GF-D8 (cell line): Measurements from ENCODE around the gene ZNF407.

Source experiments
- DNase-seq: peaks from one replicate; lab custom pipeline; 2025; lab: John Stamatoyannopoulos, UW

ZNF407 gene

GRCh38 chr18:75104483-75104882 is 506.8 kb downstream of the ZNF407 start:
- DNase-seq, result no peak

- no peak for DNase-seq
These were observed 508.0 kb downstream of the ZNF407 start for GRCh38 chr18:75105551-75106254.

GRCh38 chr18:75106746-75107145 is 509.1 kb downstream of the ZNF407 start:
- DNase-seq, result no peak

GRCh38 chr18:75107196-75107930 is 509.7 kb downstream of the ZNF407 start:
- DNase-seq, result no peak

GRCh38 chr18:75107931-75108276 is 510.2 kb downstream of the ZNF407 start:
- DNase-seq, result no peak

- no peak for DNase-seq
These were observed 511.1 kb downstream of the ZNF407 start for GRCh38 chr18:75108579-75109318.

GRCh38 chr18:75109319-75109691 is 511.6 kb downstream of the ZNF407 start:
- no peak for DNase-seq

- DNase-seq, result no peak
These were observed 512.1 kb downstream of the ZNF407 start for GRCh38 chr18:75109819-75110218.

GRCh38 chr18:75110311-75110710 is 512.6 kb downstream of the ZNF407 start:
- DNase-seq, result no peak

- no peak for DNase-seq
These were observed 513.3 kb downstream of the ZNF407 start for GRCh38 chr18:75110846-75111415.

GRCh38 chr18:75111760-75112159 is 514.1 kb downstream of the ZNF407 start:
- no peak for DNase-seq

GRCh38 chr18:75112186-75113096 is 514.8 kb downstream of the ZNF407 start:
- DNase-seq, result no peak

- no peak for DNase-seq
These were observed 515.8 kb downstream of the ZNF407 start for GRCh38 chr18:75113455-75113854.

GRCh38 chr18:75114231-75114764 is 516.6 kb downstream of the ZNF407 start:
- DNase-seq, result no peak
